GM12874 (cell line): ENCODE measurements around the gene PRLHR.
A peak's percentile ranks its signal among the peaks of the same experiment; 100 is the strongest.

Experiments
- TF ChIP-seq, protein P1 (sequence below): IDR thresholded peaks from 2 replicates; pipeline ENCODE4 v1.5.1; 2011; ENCODE audit warnings: low read depth, mild to moderate bottlenecking, control low read depth, low read length, moderate library complexity; ENCODE audit not compliant: insufficient read depth

PRLHR gene

DNA sequence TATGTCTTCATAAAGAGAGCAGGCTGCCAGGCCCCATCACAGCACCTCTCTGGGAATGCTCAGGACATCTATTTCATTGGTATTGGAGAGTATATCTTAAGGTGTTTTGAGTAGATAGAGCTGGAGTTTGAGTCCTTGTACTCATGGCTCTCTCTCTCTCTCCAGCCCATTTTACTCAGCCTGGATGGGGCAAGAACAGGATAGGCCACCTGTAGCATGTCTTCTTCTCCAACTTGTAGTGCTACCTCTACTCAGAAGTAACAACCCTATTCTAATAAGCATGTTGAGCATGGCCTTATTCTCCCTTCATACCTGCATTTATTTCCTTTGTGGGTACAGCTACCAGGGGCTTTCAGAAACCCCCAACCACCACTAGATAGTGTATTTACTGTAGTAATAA is 21.9 kb downstream of the PRLHR start:
- TF ChIP-seq, protein P1, sequence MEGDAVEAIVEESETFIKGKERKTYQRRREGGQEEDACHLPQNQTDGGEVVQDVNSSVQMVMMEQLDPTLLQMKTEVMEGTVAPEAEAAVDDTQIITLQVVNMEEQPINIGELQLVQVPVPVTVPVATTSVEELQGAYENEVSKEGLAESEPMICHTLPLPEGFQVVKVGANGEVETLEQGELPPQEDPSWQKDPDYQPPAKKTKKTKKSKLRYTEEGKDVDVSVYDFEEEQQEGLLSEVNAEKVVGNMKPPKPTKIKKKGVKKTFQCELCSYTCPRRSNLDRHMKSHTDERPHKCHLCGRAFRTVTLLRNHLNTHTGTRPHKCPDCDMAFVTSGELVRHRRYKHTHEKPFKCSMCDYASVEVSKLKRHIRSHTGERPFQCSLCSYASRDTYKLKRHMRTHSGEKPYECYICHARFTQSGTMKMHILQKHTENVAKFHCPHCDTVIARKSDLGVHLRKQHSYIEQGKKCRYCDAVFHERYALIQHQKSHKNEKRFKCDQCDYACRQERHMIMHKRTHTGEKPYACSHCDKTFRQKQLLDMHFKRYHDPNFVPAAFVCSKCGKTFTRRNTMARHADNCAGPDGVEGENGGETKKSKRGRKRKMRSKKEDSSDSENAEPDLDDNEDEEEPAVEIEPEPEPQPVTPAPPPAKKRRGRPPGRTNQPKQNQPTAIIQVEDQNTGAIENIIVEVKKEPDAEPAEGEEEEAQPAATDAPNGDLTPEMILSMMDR = no peak

DNA sequence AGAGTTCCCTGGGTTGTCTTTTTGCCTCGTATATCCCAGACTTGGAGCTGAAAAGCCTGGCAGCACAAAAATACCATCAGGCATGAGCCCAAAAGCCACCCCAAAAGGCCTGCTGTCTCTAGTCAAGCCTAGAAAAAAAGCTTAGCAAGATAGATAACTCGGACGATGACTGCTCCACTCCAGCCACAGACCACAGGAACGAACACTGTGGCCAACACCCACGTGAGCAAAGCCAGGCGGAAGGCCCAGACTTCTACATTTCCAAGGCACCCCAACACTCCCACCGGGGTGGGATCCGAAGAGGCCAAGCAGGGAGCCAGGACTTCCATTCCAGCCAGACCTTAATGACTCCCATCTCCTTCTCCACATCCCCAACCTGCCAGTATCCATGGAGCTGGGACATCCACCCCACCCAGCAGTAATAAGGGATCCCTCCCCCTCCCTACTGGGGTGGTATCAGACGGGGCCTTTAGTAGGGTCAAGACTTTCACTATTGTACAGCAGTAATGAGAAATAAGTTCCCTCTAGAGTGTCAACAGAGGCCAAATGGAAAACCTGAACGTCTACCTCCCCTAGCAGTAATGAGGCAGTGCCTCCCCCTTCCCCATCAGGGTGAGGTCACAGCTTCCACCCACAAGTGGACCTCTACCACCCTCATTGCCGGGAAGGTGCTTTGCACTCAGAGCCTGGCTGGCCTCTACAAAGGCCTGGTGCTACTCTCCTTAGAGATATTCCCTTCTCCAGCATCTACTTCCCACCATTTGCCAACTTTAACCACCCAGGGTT is 23.0 kb downstream of the PRLHR start:
- TF ChIP-seq, protein P1 = no peak

DNA sequence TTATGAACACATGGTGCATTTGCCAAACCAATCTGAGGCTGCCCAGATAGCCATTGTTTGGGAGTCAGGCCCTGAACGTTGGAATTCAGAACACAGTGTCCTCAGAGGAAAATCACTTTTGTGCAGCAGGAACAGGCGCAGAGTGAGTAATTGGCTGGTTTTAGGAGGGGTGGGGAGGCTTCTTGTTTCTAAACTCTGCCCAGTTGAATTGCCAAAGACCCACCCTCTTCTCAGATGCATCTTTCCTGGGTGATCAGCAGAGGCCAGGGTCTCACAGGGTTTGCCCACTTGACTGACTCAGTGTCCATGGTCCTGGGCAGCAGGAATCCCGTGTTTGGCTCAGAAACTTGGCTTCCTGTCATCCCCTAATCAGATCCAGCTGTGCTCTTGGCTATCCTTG is 24.3 kb downstream of the PRLHR start:
- TF ChIP-seq, protein P1 = no peak

DNA sequence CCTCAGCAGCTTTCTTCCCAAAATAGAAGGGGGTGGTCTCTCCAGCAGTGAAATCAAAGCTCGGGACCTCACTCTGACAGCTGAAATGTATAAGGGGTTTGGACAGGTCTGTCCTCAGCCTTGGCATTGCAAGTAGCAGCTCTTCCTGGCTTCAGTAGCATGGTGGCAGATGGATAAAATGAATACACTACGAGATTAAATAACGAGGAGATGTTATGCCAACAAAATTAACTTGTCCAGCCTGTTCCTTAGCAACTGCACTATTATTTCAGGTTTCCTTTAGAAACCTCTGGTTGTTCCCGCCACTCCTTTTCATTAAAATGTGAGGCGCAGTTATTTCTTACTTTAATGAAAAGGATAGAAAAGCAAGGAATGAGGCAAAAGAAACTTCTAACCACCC is 24.9 kb downstream of the PRLHR start:
- TF ChIP-seq, protein P1 = no peak

DNA sequence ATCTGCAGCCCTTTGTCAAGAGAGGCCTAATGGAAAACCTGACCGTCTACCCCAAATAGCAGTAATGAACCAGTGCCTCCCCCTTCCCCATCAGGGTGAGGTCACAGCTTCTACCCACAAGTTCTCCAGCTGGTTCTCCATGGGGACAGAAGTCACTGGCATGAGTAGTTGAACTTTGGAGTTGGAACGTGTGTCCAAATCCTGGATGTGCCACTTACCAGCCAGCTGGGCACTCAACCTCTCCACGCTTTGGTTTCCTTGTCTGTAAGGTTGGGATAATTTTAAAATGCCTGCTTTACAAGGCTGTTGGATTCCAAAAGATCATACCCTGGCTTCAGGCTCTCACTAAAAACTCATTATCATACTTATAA is 25.6 kb downstream of the PRLHR start:
- TF ChIP-seq, protein P1 = no peak

DNA sequence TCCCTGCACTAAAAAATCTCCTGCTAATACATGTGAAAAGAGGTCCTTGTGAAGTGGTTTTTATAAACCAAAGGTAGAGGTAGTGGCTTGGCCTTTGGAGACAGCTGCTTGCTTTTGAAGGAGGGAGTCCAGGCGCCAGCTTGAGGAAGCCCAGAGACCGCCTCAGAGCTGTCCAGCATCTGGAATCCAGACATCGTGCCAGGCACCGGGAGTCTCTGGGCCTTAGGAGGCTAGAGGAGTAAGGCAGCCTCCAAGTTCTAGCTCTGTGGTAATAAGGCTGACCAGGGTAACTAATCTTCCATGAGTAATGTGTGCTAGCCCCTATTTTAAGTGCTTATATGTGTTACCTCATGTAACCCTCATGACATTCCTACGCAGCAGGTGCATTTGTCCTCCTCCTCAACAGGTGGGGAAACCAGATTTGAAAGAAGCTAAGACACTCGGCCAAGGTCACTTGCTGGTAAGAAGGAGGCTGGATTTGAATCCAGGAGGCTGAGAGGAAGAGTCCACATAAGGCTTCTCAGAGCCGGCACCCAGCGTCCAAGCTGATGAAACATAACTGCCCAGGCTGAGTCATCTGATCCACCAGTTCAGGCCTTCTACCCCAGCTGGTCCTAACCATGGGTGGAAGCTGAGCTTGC is 26.1 kb downstream of the PRLHR start:
- TF ChIP-seq, protein P1 = no peak

DNA sequence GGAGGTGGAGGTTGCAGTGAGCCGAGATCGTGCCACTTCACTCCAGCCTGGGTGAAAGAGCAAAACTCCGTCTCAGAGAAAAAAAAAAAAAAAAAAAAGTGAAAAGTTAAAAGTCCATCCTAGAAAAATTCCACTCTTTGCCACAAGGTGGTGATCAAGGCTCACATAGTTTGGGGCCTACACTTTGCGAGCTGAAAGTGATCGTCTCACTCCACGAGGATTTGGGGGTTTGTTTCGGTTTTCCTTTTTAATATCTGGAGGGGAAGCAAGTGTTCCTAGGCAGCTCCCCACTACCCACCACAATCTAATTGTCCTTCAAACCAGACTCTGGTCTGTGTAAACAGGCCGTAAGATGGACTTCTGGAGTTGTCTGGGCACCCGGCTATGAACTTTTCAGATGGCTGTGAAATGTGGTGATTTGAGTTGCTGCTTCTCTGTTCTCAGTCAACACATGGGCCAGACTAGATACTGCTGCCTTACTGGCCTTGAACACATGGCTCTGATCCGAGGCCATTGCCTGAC is 27.1 kb downstream of the PRLHR start:
- TF ChIP-seq, protein P1 = peak; percentile 53; the same call in 1 of the 2 replicates
